ENCODE measurements around the gene DUSP22. TPM values are rescaled to one million over a fixed set of nuclear protein-coding genes. Genes with fewer than 3 reads are reported as not detected.
"Not testable (repeated sequence)": the region's sequence is repeated elsewhere in the genome, so short reads cannot be mapped to it uniquely, and the experiment has no call there.

Gene DUSP22
- polyA plus RNA-seq, 1 donor: 24.2 TPM

- no peak for DNase-seq (ENCODE audit: low read depth)
Measured at GRCh38 chr6:364609-365540, 72.6 kb downstream of the DUSP22 start.

- no peak for DNase-seq (ENCODE audit: low read depth)
Measured at GRCh38 chr6:365835-366234, 73.5 kb downstream of the DUSP22 start.

- DNase-seq (ENCODE audit: low read depth): no peak
Measured at GRCh38 chr6:366389-367297, 74.4 kb downstream of the DUSP22 start.

GRCh38 chr6:367298-367794 lies 75.1 kb downstream of the DUSP22 start:
- no peak for DNase-seq (ENCODE audit: low read depth)

- DNase-seq (ENCODE audit: low read depth): no peak
Measured at GRCh38 chr6:367891-368630, 75.8 kb downstream of the DUSP22 start.

GRCh38 chr6:369559-370431 lies 77.5 kb downstream of the DUSP22 start:
- no peak for DNase-seq (ENCODE audit: low read depth)

- DNase-seq (ENCODE audit: low read depth): no peak
Measured at GRCh38 chr6:370555-370954, 78.3 kb downstream of the DUSP22 start.

- DNase-seq (ENCODE audit: low read depth): not testable (repeated sequence)
Measured at GRCh38 chr6:371851-372250, 79.6 kb downstream of the DUSP22 start.

- no peak for DNase-seq (ENCODE audit: low read depth)
Measured at GRCh38 chr6:372336-372911, 80.1 kb downstream of the DUSP22 start.

GRCh38 chr6:373031-373430 lies 80.7 kb downstream of the DUSP22 start:
- DNase-seq (ENCODE audit: low read depth): no peak

GRCh38 chr6:373773-374724 lies 81.8 kb downstream of the DUSP22 start:
- no peak for DNase-seq (ENCODE audit: low read depth)

GRCh38 chr6:374956-375355 lies 82.7 kb downstream of the DUSP22 start:
- DNase-seq (ENCODE audit: low read depth): no peak

- DNase-seq (ENCODE audit: low read depth): no peak
Measured at GRCh38 chr6:376827-377640, 84.7 kb downstream of the DUSP22 start.

- not testable (repeated sequence) for DNase-seq (ENCODE audit: low read depth)
Measured at GRCh38 chr6:377641-378020, 85.3 kb downstream of the DUSP22 start.

- DNase-seq (ENCODE audit: low read depth): no peak
Measured at GRCh38 chr6:378090-378957, 86.0 kb downstream of the DUSP22 start.

- DNase-seq (ENCODE audit: low read depth): no peak
Measured at GRCh38 chr6:378958-379409, 86.7 kb downstream of the DUSP22 start.
